ENCODE results near the gene RPL18. TPM values are rescaled to one million over a fixed set of nuclear protein-coding genes. Genes with fewer than 3 reads are reported as not detected.
A peak's percentile ranks its signal among the peaks of the same experiment; 100 is the strongest.

Gene RPL18
- total RNA-seq, 4 donors from 2014 or later: 2,067 to 3,423 (median 3,271) TPM

- WGBS: 33% methylated on average over 6 of the region's 6 CpGs
- Histone ChIP-seq H3K9me3 (no peaks in the 10 kb centered on the region), H3K27ac (peak overlapping the region; percentile 88), H3K4me3 (peak overlapping the region; percentile 81), H3K36me3 (peaks cover 26% of the 10 kb centered on the region), H3K4me1 (peaks cover 72% of the 10 kb centered on the region), H3K27me3 (no peaks in the 10 kb centered on the region)
- TF ChIP-seq POLR2AphosphoS5 (IDR thresholded peaks at IDR 0.05): no peak
- TF ChIP-seq EP300 (IDR thresholded peaks at IDR 0.05): no peak
- TF ChIP-seq POLR2A (IDR thresholded peaks at IDR 0.05): no peak
- no peak for TF ChIP-seq CTCF (IDR thresholded peaks at IDR 0.05)
- no peak for DNase-seq (ENCODE audit: low spot score in 2 of 2)
These were observed 961 bp upstream of the RPL18 start for GRCh38 chr19:48619692-48620585.

- Histone ChIP-seq H3K36me3 (peaks cover 30% of the 10 kb centered on the region), H3K9me3 (no peaks in the 10 kb centered on the region), H3K27ac (peak overlapping the region; percentile 88), H3K27me3 (no peaks in the 10 kb centered on the region), H3K4me1 (peaks cover 69% of the 10 kb centered on the region), H3K4me3 (peak overlapping the region; percentile 81)
- TF ChIP-seq CTCF (IDR thresholded peaks at IDR 0.05) (no peak), POLR2A (IDR thresholded peaks at IDR 0.05) (no peak), EP300 (IDR thresholded peaks at IDR 0.05) (no peak), POLR2AphosphoS5 (IDR thresholded peaks at IDR 0.05) (no peak)
- no peak for DNase-seq (ENCODE audit: low spot score in 2 of 2)
- under 1% methylated on average over 9 of the region's 18 CpGs for WGBS
These were observed 581 bp downstream of the RPL18 start for GRCh38 chr19:48618278-48618915.

GRCh38 chr19:48617146-48617937 lies 1.6 kb downstream of the RPL18 start:
- Histone ChIP-seq H3K36me3 (peaks cover 30% of the 10 kb centered on the region), H3K27me3 (no peaks in the 10 kb centered on the region), H3K4me1 (peaks cover 60% of the 10 kb centered on the region), H3K27ac (peak overlapping the region; percentile 88), H3K4me3 (peak overlapping the region; percentile 81), H3K9me3 (no peaks in the 10 kb centered on the region)
- 52% methylated on average over 17 of the region's 18 CpGs for WGBS
- TF ChIP-seq POLR2AphosphoS5 (IDR thresholded peaks at IDR 0.05): no peak
- TF ChIP-seq EP300 (IDR thresholded peaks at IDR 0.05): no peak
- no peak for TF ChIP-seq POLR2A (IDR thresholded peaks at IDR 0.05)
- TF ChIP-seq CTCF (IDR thresholded peaks at IDR 0.05): no peak
- DNase-seq (ENCODE audit: low spot score in 2 of 2): no peak

GRCh38 chr19:48616491-48617056 lies 2.4 kb downstream of the RPL18 start:
- 69% methylated on average over 10 of the region's 12 CpGs for WGBS
- TF ChIP-seq EP300 (IDR thresholded peaks at IDR 0.05) (no peak), POLR2AphosphoS5 (IDR thresholded peaks at IDR 0.05) (no peak), POLR2A (IDR thresholded peaks at IDR 0.05) (no peak), CTCF (IDR thresholded peaks at IDR 0.05) (no peak)
- Histone ChIP-seq H3K36me3 (peaks cover 30% of the 10 kb centered on the region), H3K27me3 (no peaks in the 10 kb centered on the region), H3K9me3 (no peaks in the 10 kb centered on the region), H3K4me1 (peaks cover 57% of the 10 kb centered on the region), H3K4me3 (peak overlapping the region; percentile 81), H3K27ac (peak overlapping the region; percentile 88)
- no peak for DNase-seq (ENCODE audit: low spot score in 2 of 2)
